Panc1 (cell line): ENCODE results near the gene PCSK5. TPM values are rescaled to one million over a fixed set of nuclear protein-coding genes. Genes with fewer than 3 reads are reported as not detected.

Experiments
- ATAC-seq: fragments of 200-7000 bp; cut with Tn5 transposase; 2 replicates; pipeline ENCODE4 v1.9.1; 2020; ENCODE audit warnings: mild to moderate bottlenecking, moderate library complexity
- BruUV-seq: library from RNA; stranded (reverse); fragments of 400-500 nt; replicated peaks from 2 replicates; lab custom pipeline; 2021; lab: Mats Ljungman, UMichigan
- CTCF ChIA-PET: fragments of 300-600 bp; sonication (Branson Sonifier 250); formaldehyde crosslinking; loops from one replicate; lab custom pipeline; 2022; ENCODE audit warnings: antibody characterized with exemption; lab: Charles Lee
- POLR2A ChIA-PET: fragments of 300-600 bp; sonication (Branson Sonifier 250); formaldehyde crosslinking; loops from one replicate; lab custom pipeline; 2022; ENCODE audit warnings: antibody characterized with exemption; lab: Charles Lee
- DNase-seq: peaks from one replicate; pipeline ENCODE4 v3.0.0-alpha.2; 2010; ENCODE audit warnings: low read depth, low spot score
- H3K27ac ChIP-seq: 2 replicates; pipeline ENCODE4 v1.5.1; 2011; ENCODE audit warnings: mild to moderate bottlenecking, low read length, inconsistent platforms
- H3K27me3 ChIP-seq: fragments of 200-500 bp; sonication (Bioruptor generic); 2 replicates; pipeline ENCODE4 v1.6.0; 2014; ENCODE audit warnings: low read length, inconsistent platforms; ENCODE audit not compliant: control insufficient read depth, insufficient read depth
- H3K36me3 ChIP-seq: fragments of 200-500 bp; sonication (Bioruptor generic); 2 replicates; pipeline ENCODE4 v1.5.1; 2014; ENCODE audit warnings: inconsistent platforms, mild to moderate bottlenecking, low read length, moderate library complexity; ENCODE audit not compliant: control insufficient read depth, insufficient read depth
- H3K4me1 ChIP-seq: 2 replicates; pipeline ENCODE4 v1.5.1; 2011; ENCODE audit warnings: inconsistent platforms, mild to moderate bottlenecking, low read length, moderate library complexity; ENCODE audit not compliant: control insufficient read depth, insufficient read depth
- H3K4me3 ChIP-seq, 2 experiments: 2 replicates each; pipeline ENCODE4 v1.5.1; 2011 to 2012; ENCODE audit warnings: low read depth in 2 of 2, low read length in 2 of 2, mild to moderate bottlenecking in 2 of 2, inconsistent platforms in 1 of 2, moderate library complexity in 1 of 2
- H3K9me3 ChIP-seq: fragments of 200-500 bp; sonication (Bioruptor generic); 2 replicates; pipeline ENCODE4 v1.5.1; 2014; ENCODE audit warnings: low read depth, mild to moderate bottlenecking, inconsistent platforms, low read length, moderate library complexity; ENCODE audit not compliant: control insufficient read depth, insufficient read depth
- POLR2AphosphoS5 ChIP-seq: IDR thresholded peaks from 2 replicates; pipeline ENCODE4 v1.6.1; 2012; ENCODE audit warnings: mild to moderate bottlenecking, low read depth, low read length, moderate library complexity
- SIN3A ChIP-seq: IDR thresholded peaks from 2 replicates; pipeline ENCODE4 v1.6.1; 2012; ENCODE audit warnings: low read depth, mild to moderate bottlenecking, low read length, moderate library complexity, borderline replicate concordance; ENCODE audit not compliant: insufficient read depth
- TCF7L2 ChIP-seq: IDR thresholded peaks from 2 replicates; pipeline ENCODE4 v1.6.1; 2011; ENCODE audit warnings: mild to moderate bottlenecking, low read depth, low read length, inconsistent platforms
- in situ Hi-C: cut with HindIII; loops from 2 replicates; pipeline ENCODE4 v1.10.0; 2016; ENCODE audit warnings: low sequenced_read_pairs, low pct_unique_long_range_greater_than_20kb
- intact Hi-C: fragments of 100-400 bp; cut with micrococcal nuclease; formaldehyde crosslinking; loops from one replicate; pipeline ENCODE4 v1.10.0; 2022; ENCODE audit not compliant: unreplicated experiment
- total RNA-seq: library from RNA; stranded (reverse); gene quantifications from one replicate; pipeline ENCODE4 v1.2.1, GENCODE V29; 2021; ENCODE audit not compliant: unreplicated experiment
- TF ChIP-seq, protein P1 (sequence below), 2 experiments: IDR thresholded peaks; 2 replicates each; pipeline ENCODE4 v1.6.1; 2011 to 2012; ENCODE audit warnings: low read depth in 2 of 2, control low read depth in 1 of 2, low read length in 1 of 2, mild to moderate bottlenecking in 1 of 2, moderate library complexity in 1 of 2; ENCODE audit not compliant: insufficient read depth in 1 of 2
- TF ChIP-seq, protein P2 (sequence below): fragments of 450-650 bp; IDR thresholded peaks from 2 replicates; pipeline ENCODE4 v1.5.1; 2017; ENCODE audit warnings: mild to moderate bottlenecking

Gene PCSK5
- total RNA-seq, 1 experiment from 2014 or later, result 0.21 TPM

- in situ Hi-C loops (no loop called here), intact Hi-C loops (no loop called here)
- no peaks in the 10 kb centered on the region for H3K36me3 ChIP-seq
- H3K4me1 ChIP-seq, result no peaks in the 10 kb centered on the region
- no TSS peak for BruUV-seq
- DNase-seq (no peak), ATAC-seq (no peak)
- H3K27ac ChIP-seq, result no peak overlapping the region
- TF ChIP-seq, protein P1, sequence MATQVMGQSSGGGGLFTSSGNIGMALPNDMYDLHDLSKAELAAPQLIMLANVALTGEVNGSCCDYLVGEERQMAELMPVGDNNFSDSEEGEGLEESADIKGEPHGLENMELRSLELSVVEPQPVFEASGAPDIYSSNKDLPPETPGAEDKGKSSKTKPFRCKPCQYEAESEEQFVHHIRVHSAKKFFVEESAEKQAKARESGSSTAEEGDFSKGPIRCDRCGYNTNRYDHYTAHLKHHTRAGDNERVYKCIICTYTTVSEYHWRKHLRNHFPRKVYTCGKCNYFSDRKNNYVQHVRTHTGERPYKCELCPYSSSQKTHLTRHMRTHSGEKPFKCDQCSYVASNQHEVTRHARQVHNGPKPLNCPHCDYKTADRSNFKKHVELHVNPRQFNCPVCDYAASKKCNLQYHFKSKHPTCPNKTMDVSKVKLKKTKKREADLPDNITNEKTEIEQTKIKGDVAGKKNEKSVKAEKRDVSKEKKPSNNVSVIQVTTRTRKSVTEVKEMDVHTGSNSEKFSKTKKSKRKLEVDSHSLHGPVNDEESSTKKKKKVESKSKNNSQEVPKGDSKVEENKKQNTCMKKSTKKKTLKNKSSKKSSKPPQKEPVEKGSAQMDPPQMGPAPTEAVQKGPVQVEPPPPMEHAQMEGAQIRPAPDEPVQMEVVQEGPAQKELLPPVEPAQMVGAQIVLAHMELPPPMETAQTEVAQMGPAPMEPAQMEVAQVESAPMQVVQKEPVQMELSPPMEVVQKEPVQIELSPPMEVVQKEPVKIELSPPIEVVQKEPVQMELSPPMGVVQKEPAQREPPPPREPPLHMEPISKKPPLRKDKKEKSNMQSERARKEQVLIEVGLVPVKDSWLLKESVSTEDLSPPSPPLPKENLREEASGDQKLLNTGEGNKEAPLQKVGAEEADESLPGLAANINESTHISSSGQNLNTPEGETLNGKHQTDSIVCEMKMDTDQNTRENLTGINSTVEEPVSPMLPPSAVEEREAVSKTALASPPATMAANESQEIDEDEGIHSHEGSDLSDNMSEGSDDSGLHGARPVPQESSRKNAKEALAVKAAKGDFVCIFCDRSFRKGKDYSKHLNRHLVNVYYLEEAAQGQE (IDR thresholded peaks at IDR 0.05; ENCODE audit: insufficient read depth in 1 of 2, low read depth in 2 of 2, low read length in 1 of 2), result no peak
- TF ChIP-seq SIN3A (no peak), TCF7L2 (no peak), POLR2AphosphoS5 (no peak)
- TF ChIP-seq, protein P2, sequence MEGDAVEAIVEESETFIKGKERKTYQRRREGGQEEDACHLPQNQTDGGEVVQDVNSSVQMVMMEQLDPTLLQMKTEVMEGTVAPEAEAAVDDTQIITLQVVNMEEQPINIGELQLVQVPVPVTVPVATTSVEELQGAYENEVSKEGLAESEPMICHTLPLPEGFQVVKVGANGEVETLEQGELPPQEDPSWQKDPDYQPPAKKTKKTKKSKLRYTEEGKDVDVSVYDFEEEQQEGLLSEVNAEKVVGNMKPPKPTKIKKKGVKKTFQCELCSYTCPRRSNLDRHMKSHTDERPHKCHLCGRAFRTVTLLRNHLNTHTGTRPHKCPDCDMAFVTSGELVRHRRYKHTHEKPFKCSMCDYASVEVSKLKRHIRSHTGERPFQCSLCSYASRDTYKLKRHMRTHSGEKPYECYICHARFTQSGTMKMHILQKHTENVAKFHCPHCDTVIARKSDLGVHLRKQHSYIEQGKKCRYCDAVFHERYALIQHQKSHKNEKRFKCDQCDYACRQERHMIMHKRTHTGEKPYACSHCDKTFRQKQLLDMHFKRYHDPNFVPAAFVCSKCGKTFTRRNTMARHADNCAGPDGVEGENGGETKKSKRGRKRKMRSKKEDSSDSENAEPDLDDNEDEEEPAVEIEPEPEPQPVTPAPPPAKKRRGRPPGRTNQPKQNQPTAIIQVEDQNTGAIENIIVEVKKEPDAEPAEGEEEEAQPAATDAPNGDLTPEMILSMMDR, result no peak
- no peak overlapping the region for H3K4me3 ChIP-seq
- POLR2A ChIA-PET, result no interaction called here
- no peaks in the 10 kb centered on the region for H3K27me3 ChIP-seq
- CTCF ChIA-PET, result no interaction called here
- H3K9me3 ChIP-seq, result no peaks in the 10 kb centered on the region
Observed at GRCh38 chr9:76143834-76144233, 253.4 kb downstream of the PCSK5 start.

- no TSS peak for BruUV-seq
- Histone ChIP-seq H3K36me3 (no peaks in the 10 kb centered on the region), H3K4me3 (no peak overlapping the region), H3K27me3 (no peaks in the 10 kb centered on the region), H3K4me1 (no peaks in the 10 kb centered on the region), H3K27ac (no peak overlapping the region), H3K9me3 (no peaks in the 10 kb centered on the region)
- intact Hi-C loops (no loop called here), in situ Hi-C loops (no loop called here)
- POLR2A ChIA-PET, result no interaction called here
- no peak for ATAC-seq
- TF ChIP-seq POLR2AphosphoS5, result no peak
- TF ChIP-seq, protein P2, result no peak
- TF ChIP-seq TCF7L2, result no peak
- no peak for TF ChIP-seq SIN3A
- TF ChIP-seq, protein P1 (IDR thresholded peaks at IDR 0.05; ENCODE audit: insufficient read depth in 1 of 2, low read depth in 2 of 2, low read length in 1 of 2), result no peak
- CTCF ChIA-PET, result no interaction called here
- no peak for DNase-seq
Observed at GRCh38 chr9:76150013-76150412, 259.5 kb downstream of the PCSK5 start.
